HepG2 (cell line): ENCODE results near the gene STX1B. TPM values are rescaled to one million over a fixed set of nuclear protein-coding genes. Genes with fewer than 3 reads are reported as not detected.
A peak's percentile ranks its signal among the peaks of the same experiment; 100 is the strongest.

Source experiments
- AKAP8 ChIP-seq: sonication (generic); formaldehyde crosslinking; IDR thresholded peaks from 2 replicates; pipeline ENCODE4 v1.5.1; 2020; ENCODE audit warnings: mild to moderate bottlenecking, missing genetic modification reagents
- DRAP1 ChIP-seq: IDR thresholded peaks from 2 replicates; pipeline ENCODE4 v1.6.1; 2016; ENCODE audit warnings: missing genetic modification reagents, missing compliant biosample characterization
- FOXA3 ChIP-seq: IDR thresholded peaks from 2 replicates; pipeline ENCODE4 v1.6.1; 2016; ENCODE audit warnings: missing genetic modification reagents, missing compliant biosample characterization
- KLF6 ChIP-seq: IDR thresholded peaks from 2 replicates; pipeline ENCODE4 v1.8.0; 2016; ENCODE audit warnings: missing biosample characterization, missing genetic modification reagents
- MAFG ChIP-seq: sonication (generic); formaldehyde crosslinking; IDR thresholded peaks from 2 replicates; pipeline ENCODE4 v1.5.1; 2020; ENCODE audit warnings: mild to moderate bottlenecking, missing genetic modification reagents
- NCOA1 ChIP-seq: sonication (generic); formaldehyde crosslinking; IDR thresholded peaks from 2 replicates; pipeline ENCODE4 v1.9.0; 2021; ENCODE audit warnings: missing genetic modification reagents
- SMYD3 ChIP-seq: sonication (generic); formaldehyde crosslinking; IDR thresholded peaks from 2 replicates; pipeline ENCODE4 v1.8.1; 2023; ENCODE audit warnings: mild to moderate bottlenecking, missing genetic modification reagents
- ZBTB10 ChIP-seq: sonication (generic); formaldehyde crosslinking; IDR thresholded peaks from 2 replicates; pipeline ENCODE4 v1.4.0; 2020; ENCODE audit warnings: missing genetic modification reagents, borderline replicate concordance
- ZFP1 ChIP-seq: IDR thresholded peaks from 2 replicates; pipeline ENCODE4 v1.6.1; 2016
- ZFP90 ChIP-seq: sonication (generic); formaldehyde crosslinking; IDR thresholded peaks from 2 replicates; pipeline ENCODE4 v1.8.0; 2022; ENCODE audit warnings: missing genetic modification reagents, mild to moderate bottlenecking, inconsistent platforms, borderline replicate concordance
- ZKSCAN8 ChIP-seq: IDR thresholded peaks from 2 replicates; pipeline ENCODE4 v1.6.1; 2016; ENCODE audit warnings: borderline replicate concordance, missing genetic modification reagents, missing compliant biosample characterization
- polyA plus RNA-seq, 8 experiments: library from polyadenylated mRNA; depleted of rRNA in 3 of 8; stranded (reverse) in 7 of 8; unstranded in 1 of 8; fragments of >200 nt; fragmentation: Illumina TruSeq in 4 of 8; extraction: Trizol in 4 of 8; gene quantifications; 2 replicates each; pipeline versions ENCODE4 v1.2.1 to v1.2.3, GENCODE V29; 2011 to 2016; ENCODE audit warnings: low read depth in 4 of 8, missing spikeins in 1 of 8, mixed read lengths in 1 of 8; ENCODE audit not compliant: insufficient read depth in 1 of 8
- total RNA-seq, 5 experiments: library from RNA; depleted of rRNA; stranded (reverse); fragments of >200 nt; fragmentation: Illumina TruSeq; extraction: Trizol; gene quantifications; 2 replicates each; pipeline ENCODE4 v1.2.3, GENCODE V29; 2016; ENCODE audit warnings: low read depth in 1 of 5
- TF ChIP-seq, protein P1 (sequence below): sonication (generic); formaldehyde crosslinking; IDR thresholded peaks from 2 replicates; pipeline ENCODE4 v1.8.0; 2022; ENCODE audit warnings: mild to moderate bottlenecking, missing genetic modification reagents, moderate library complexity

Gene STX1B
- total and polyA plus RNA-seq, 2 of the 13 experiments (the other 11 are each of a cell fraction or from before 2014, with no cell fraction given) = 2.1 to 3.0 TPM

DNA sequence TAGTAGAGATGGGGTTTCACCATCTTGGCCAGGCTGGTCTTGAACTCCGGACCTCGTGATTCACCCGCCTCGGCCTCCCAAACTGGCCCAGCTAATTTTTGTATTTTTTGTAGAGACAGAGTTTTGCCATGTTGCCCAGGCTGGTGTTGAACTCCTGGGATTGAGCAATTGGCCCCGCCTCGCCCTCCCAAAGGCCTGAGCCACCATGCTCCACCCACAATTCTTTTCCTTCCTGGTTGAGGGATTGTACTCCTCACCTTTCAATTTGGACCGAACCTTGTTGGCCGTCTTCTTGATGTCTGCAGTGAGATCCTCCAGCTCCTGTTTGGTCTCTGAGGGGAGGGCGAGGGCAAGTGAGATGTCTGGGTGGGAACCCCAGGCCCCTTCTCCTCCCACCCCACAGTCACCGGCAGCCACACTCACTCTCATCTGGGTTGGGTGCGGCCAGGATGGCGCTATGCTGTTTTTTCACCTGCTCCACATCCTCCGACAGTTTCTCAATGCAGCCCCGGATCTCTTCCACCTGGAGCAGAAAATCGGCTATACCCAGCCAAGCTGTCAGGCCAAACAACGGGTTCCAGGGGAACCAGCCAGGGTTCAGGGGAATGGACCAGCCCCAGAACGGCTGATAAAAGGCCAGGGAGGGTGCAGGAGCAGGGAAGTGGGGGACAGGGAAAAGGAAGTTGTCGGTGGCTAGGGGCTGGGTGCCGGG is 9.6 kb downstream of the STX1B start (continued):
- no peak for TF ChIP-seq KLF6
- TF ChIP-seq ZFP90 (CRISPR knock-in tag) = no peak
- TF ChIP-seq MAFG (CRISPR knock-in tag) = no peak
- peak; percentile 94; the same call in 1 of the 2 replicates for TF ChIP-seq ZFP1
- TF ChIP-seq AKAP8 (CRISPR knock-in tag) = no peak
- TF ChIP-seq SMYD3 (CRISPR knock-in tag) = no peak
- no peak for TF ChIP-seq ZBTB10 (CRISPR knock-in tag)
- TF ChIP-seq NCOA1 (CRISPR knock-in tag) = no peak
- TF ChIP-seq, protein P1, sequence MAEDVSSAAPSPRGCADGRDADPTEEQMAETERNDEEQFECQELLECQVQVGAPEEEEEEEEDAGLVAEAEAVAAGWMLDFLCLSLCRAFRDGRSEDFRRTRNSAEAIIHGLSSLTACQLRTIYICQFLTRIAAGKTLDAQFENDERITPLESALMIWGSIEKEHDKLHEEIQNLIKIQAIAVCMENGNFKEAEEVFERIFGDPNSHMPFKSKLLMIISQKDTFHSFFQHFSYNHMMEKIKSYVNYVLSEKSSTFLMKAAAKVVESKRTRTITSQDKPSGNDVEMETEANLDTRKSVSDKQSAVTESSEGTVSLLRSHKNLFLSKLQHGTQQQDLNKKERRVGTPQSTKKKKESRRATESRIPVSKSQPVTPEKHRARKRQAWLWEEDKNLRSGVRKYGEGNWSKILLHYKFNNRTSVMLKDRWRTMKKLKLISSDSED (CRISPR knock-in tag) = no peak
- TF ChIP-seq DRAP1 = no peak
- TF ChIP-seq ZKSCAN8 = no peak
- TF ChIP-seq FOXA3 (CRISPR knock-in tag) = no peak
